Measurements from ENCODE around the gene HMGB4.

HMGB4 gene

GRCh38 chr1:33854091-33854490 lies 9.8 kb upstream of the HMGB4 start:
- no peaks in the 10 kb centered on the region; the same call in 1 of the 2 replicates for H3K27me3 ChIP-seq (ENCODE audit: low read depth, low read length)
- H4K20me1 ChIP-seq (ENCODE audit: insufficient read depth, low read length), result no peaks in the 10 kb centered on the region
- no peaks in the 10 kb centered on the region for H3K9me3 ChIP-seq (ENCODE audit: insufficient read depth, low read length)
- H2AFZ ChIP-seq (ENCODE audit: low read depth, low read length), result no peak overlapping the region
- no peak overlapping the region for H3K4me2 ChIP-seq (ENCODE audit: low read length)
- no peaks in the 10 kb centered on the region for H3K79me2 ChIP-seq (ENCODE audit: low read length)
- TF ChIP-seq EZH2phosphoT487 (IDR thresholded peaks at IDR 0.05; ENCODE audit: low read depth), result no peak
- TF ChIP-seq, protein P1, sequence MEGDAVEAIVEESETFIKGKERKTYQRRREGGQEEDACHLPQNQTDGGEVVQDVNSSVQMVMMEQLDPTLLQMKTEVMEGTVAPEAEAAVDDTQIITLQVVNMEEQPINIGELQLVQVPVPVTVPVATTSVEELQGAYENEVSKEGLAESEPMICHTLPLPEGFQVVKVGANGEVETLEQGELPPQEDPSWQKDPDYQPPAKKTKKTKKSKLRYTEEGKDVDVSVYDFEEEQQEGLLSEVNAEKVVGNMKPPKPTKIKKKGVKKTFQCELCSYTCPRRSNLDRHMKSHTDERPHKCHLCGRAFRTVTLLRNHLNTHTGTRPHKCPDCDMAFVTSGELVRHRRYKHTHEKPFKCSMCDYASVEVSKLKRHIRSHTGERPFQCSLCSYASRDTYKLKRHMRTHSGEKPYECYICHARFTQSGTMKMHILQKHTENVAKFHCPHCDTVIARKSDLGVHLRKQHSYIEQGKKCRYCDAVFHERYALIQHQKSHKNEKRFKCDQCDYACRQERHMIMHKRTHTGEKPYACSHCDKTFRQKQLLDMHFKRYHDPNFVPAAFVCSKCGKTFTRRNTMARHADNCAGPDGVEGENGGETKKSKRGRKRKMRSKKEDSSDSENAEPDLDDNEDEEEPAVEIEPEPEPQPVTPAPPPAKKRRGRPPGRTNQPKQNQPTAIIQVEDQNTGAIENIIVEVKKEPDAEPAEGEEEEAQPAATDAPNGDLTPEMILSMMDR (IDR thresholded peaks at IDR 0.05; ENCODE audit: low read depth, low read length), result no peak
- no peak overlapping the region for H3K4me3 ChIP-seq (ENCODE audit: low read length)
- no peaks in the 10 kb centered on the region for H3K36me3 ChIP-seq (replicated peaks; ENCODE audit: low read depth, low read length)
- H3K9ac ChIP-seq (ENCODE audit: low read length), result no peak overlapping the region
- H3K27ac ChIP-seq (ENCODE audit: low read length), result no peak overlapping the region
- H3K4me1 ChIP-seq (ENCODE audit: low read length), result no peaks in the 10 kb centered on the region

DNA sequence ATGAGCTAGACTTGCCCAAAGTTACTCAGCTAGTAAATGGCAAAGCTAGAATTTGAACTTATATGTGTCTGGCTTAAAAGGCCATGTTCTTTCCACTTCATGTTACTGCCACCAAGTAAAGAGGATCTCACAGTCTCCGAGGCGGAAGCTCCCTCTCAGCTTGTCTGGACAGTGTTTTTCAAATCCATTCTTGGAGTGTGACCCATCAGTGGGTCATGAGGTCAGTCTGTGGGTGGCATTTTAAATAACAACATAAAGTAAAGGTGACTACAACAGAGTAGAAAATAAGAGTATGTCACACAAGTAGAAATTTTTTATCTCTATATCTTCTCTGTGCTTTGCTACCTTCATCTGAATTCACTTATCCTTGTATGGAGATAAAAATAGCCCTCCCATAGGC lies 3.2 kb upstream of the HMGB4 start:
- Histone ChIP-seq H2AFZ (ENCODE audit: low read depth, low read length) (no peak overlapping the region), H3K79me2 (ENCODE audit: low read length) (no peaks in the 10 kb centered on the region), H3K36me3 (replicated peaks; ENCODE audit: low read depth, low read length) (no peaks in the 10 kb centered on the region), H4K20me1 (ENCODE audit: insufficient read depth, low read length) (no peaks in the 10 kb centered on the region), H3K27me3 (ENCODE audit: low read depth, low read length) (0 out of 2 replicates have a peak, but pooled peaks cover 3% of the 10 kb centered on the region), H3K27ac (ENCODE audit: low read length) (no peak overlapping the region), H3K4me2 (ENCODE audit: low read length) (no peak overlapping the region), H3K9ac (ENCODE audit: low read length) (no peak overlapping the region), H3K4me1 (ENCODE audit: low read length) (no peaks in the 10 kb centered on the region), H3K4me3 (ENCODE audit: low read length) (no peak overlapping the region), H3K9me3 (ENCODE audit: insufficient read depth, low read length) (no peaks in the 10 kb centered on the region)
- TF ChIP-seq, protein P1 (IDR thresholded peaks at IDR 0.05; ENCODE audit: low read depth, low read length), result no peak
- TF ChIP-seq EZH2phosphoT487 (IDR thresholded peaks at IDR 0.05; ENCODE audit: low read depth), result no peak

- Histone ChIP-seq H3K4me2 (ENCODE audit: low read length) (no peak overlapping the region), H3K9me3 (ENCODE audit: insufficient read depth, low read length) (no peaks in the 10 kb centered on the region), H3K4me1 (ENCODE audit: low read length) (no peaks in the 10 kb centered on the region), H3K79me2 (ENCODE audit: low read length) (no peaks in the 10 kb centered on the region), H3K36me3 (replicated peaks; ENCODE audit: low read depth, low read length) (no peaks in the 10 kb centered on the region), H3K9ac (ENCODE audit: low read length) (no peak overlapping the region), H3K27ac (ENCODE audit: low read length) (no peak overlapping the region), H4K20me1 (ENCODE audit: insufficient read depth, low read length) (no peaks in the 10 kb centered on the region), H3K27me3 (ENCODE audit: low read depth, low read length) (0 out of 2 replicates have a peak, but pooled peaks cover 3% of the 10 kb centered on the region), H3K4me3 (ENCODE audit: low read length) (no peak overlapping the region), H2AFZ (ENCODE audit: low read depth, low read length) (no peak overlapping the region)
- TF ChIP-seq, protein P1 (IDR thresholded peaks at IDR 0.05; ENCODE audit: low read depth, low read length), result no peak
- no peak for TF ChIP-seq EZH2phosphoT487 (IDR thresholded peaks at IDR 0.05; ENCODE audit: low read depth)
These were observed 846 bp downstream of the HMGB4 start for GRCh38 chr1:33864460-33865389.

- Histone ChIP-seq H3K9me3 (ENCODE audit: insufficient read depth, low read length) (no peaks in the 10 kb centered on the region), H3K36me3 (replicated peaks; ENCODE audit: low read depth, low read length) (no peaks in the 10 kb centered on the region), H3K9ac (ENCODE audit: low read length) (no peak overlapping the region), H2AFZ (ENCODE audit: low read depth, low read length) (no peak overlapping the region), H3K79me2 (ENCODE audit: low read length) (no peaks in the 10 kb centered on the region), H3K27me3 (ENCODE audit: low read depth, low read length) (no peaks in the 10 kb centered on the region), H3K4me1 (ENCODE audit: low read length) (no peaks in the 10 kb centered on the region), H3K4me2 (ENCODE audit: low read length) (no peak overlapping the region), H4K20me1 (ENCODE audit: insufficient read depth, low read length) (no peaks in the 10 kb centered on the region), H3K4me3 (ENCODE audit: low read length) (no peak overlapping the region), H3K27ac (ENCODE audit: low read length) (no peak overlapping the region)
- TF ChIP-seq EZH2phosphoT487 (IDR thresholded peaks at IDR 0.05; ENCODE audit: low read depth), result no peak
- TF ChIP-seq, protein P1 (IDR thresholded peaks at IDR 0.05; ENCODE audit: low read depth, low read length), result no peak
These were observed 2.4 kb downstream of the HMGB4 start for GRCh38 chr1:33866281-33866680.

Data from OCI-LY3 (cell line).